Endothelial cell of umbilical vein (primary cell): ENCODE data around the gene CORO2B. TPM values are rescaled to one million over a fixed set of nuclear protein-coding genes. Genes with fewer than 3 reads are reported as not detected.

Experiments
- BruUV-seq: library from RNA; stranded (reverse); fragments of 400-500 nt; replicated peaks from 2 replicates; lab custom pipeline; 2021; lab: Mats Ljungman, UMichigan
- CTCF ChIA-PET: fragments of 300-600, 350-600 bp; sonication (Branson Sonifier 250); formaldehyde crosslinking; loops from one replicate; lab custom pipeline; 2021; ENCODE audit warnings: antibody characterized with exemption, inconsistent platforms; lab: Charles Lee
- POLR2A ChIA-PET: fragments of 300-600, 350-600 bp; sonication (Branson Sonifier 250); formaldehyde crosslinking; loops from one replicate; lab custom pipeline; 2021; ENCODE audit warnings: antibody characterized with exemption, inconsistent platforms; lab: Charles Lee
- DNase-seq: peaks from one replicate; pipeline ENCODE4 v3.0.0-alpha.2; 2011; ENCODE audit warnings: low read depth, low spot score
- FAIRE-seq: peaks from 2 replicates; lab custom pipeline; 2011; peaks lifted over from hg19 to GRCh38; lab: Jason Lieb, UNC
- H2AFZ ChIP-seq: 2 replicates; pipeline ENCODE4 v1.6.0; 2012; ENCODE audit warnings: low read depth, low read length, control low read depth, inconsistent platforms
- H3K27ac ChIP-seq: 2 replicates; pipeline ENCODE4 v1.5.1; 2011; ENCODE audit warnings: low read depth, mild to moderate bottlenecking, control low read depth, low read length, moderate library complexity; ENCODE audit not compliant: insufficient read depth
- H3K27me3 ChIP-seq, 2 experiments: 2 replicates each; pipeline versions ENCODE4 v1.6.0 to v1.6.1; 2011; ENCODE audit warnings: low read length in 2 of 2, mixed read lengths in 1 of 2; ENCODE audit not compliant: control insufficient read depth in 2 of 2, insufficient read depth in 2 of 2
- H3K36me3 ChIP-seq, 2 experiments: 2 replicates in 1 of 2; 3 replicates in 1 of 2; pipeline ENCODE4 v1.5.1; 2011; ENCODE audit warnings: low read length in 2 of 2, mild to moderate bottlenecking in 1 of 2, moderate library complexity in 1 of 2; ENCODE audit not compliant: control insufficient read depth in 2 of 2, insufficient read depth in 2 of 2; ENCODE audit errors: extremely low read depth in 1 of 2
- H3K4me1 ChIP-seq: 3 replicates; pipeline ENCODE4 v1.5.1; 2011; ENCODE audit warnings: mild to moderate bottlenecking, low read length; ENCODE audit not compliant: control insufficient read depth, insufficient read depth; ENCODE audit errors: extremely low read depth
- H3K4me2 ChIP-seq: 2 replicates; pipeline ENCODE4 v1.6.1; 2011; ENCODE audit warnings: low read length, control low read depth, mixed read lengths; ENCODE audit not compliant: insufficient read depth
- H3K4me3 ChIP-seq, 3 experiments: fragments of 200-600 bp in 1 of 3; sonication (generic), shearing (Covaris generic) in 1 of 3; replicated peaks in 1 of 3; 2 replicates each; pipeline ENCODE4 v1.5.1; 2011 to 2016; ENCODE audit warnings: control low read depth in 3 of 3, low read length in 3 of 3, mild to moderate bottlenecking in 2 of 3, inconsistent platforms in 1 of 3, low read depth in 1 of 3, moderate library complexity in 1 of 3; ENCODE audit not compliant: insufficient read depth in 1 of 3
- H3K79me2 ChIP-seq: 2 replicates; pipeline ENCODE4 v1.6.0; 2012; ENCODE audit warnings: low read length, inconsistent platforms; ENCODE audit not compliant: control insufficient read depth, insufficient read depth
- H3K9ac ChIP-seq: replicated peaks from 2 replicates; pipeline ENCODE3; 2011; ENCODE audit warnings: low read length, control low read depth; ENCODE audit not compliant: insufficient read depth; ENCODE audit errors: extremely low read depth
- H3K9me1 ChIP-seq: replicated peaks from 3 replicates; pipeline ENCODE4 v1.6.0; 2011; ENCODE audit warnings: mild to moderate bottlenecking, low read length; ENCODE audit not compliant: control insufficient read depth, insufficient read depth; ENCODE audit errors: extremely low read depth
- H3K9me3 ChIP-seq: replicated peaks from 2 replicates; pipeline ENCODE4 v1.5.1; 2012; ENCODE audit warnings: low read length, inconsistent platforms; ENCODE audit not compliant: control insufficient read depth, insufficient read depth
- H4K20me1 ChIP-seq: replicated peaks from 2 replicates; pipeline ENCODE3; 2011; ENCODE audit warnings: mild to moderate bottlenecking, low read length; ENCODE audit not compliant: control insufficient read depth, insufficient read depth; ENCODE audit errors: extremely low read depth
- CTCF ChIP-seq, 2 donors: IDR thresholded peaks; 1 replicate in 1 of 2; 2 replicates in 1 of 2; pipeline ENCODE4 v1.5.1; 2011; ENCODE audit warnings: low read length in 2 of 2, mild to moderate bottlenecking in 2 of 2, moderate library complexity in 2 of 2, control low read depth in 1 of 2, inconsistent platforms in 1 of 2, low read depth in 1 of 2; ENCODE audit not compliant: insufficient read depth in 1 of 2; ENCODE audit errors: extremely low read depth in 1 of 2
- EZH2 ChIP-seq: IDR thresholded peaks from 2 replicates; pipeline ENCODE4 v1.6.1; 2012; ENCODE audit warnings: borderline replicate concordance, low read depth, mild to moderate bottlenecking, moderate library complexity, low read length, inconsistent platforms; ENCODE audit not compliant: severe bottlenecking
- FOS ChIP-seq: IDR thresholded peaks from 2 replicates; pipeline ENCODE4 v1.6.1; 2011; ENCODE audit warnings: mild to moderate bottlenecking, low read length, moderate library complexity, borderline replicate concordance; ENCODE audit not compliant: insufficient read depth
- GATA2 ChIP-seq: IDR thresholded peaks from 2 replicates; pipeline ENCODE4 v1.7.0; 2011; ENCODE audit warnings: low read depth, mild to moderate bottlenecking, moderate library complexity, mixed read lengths, low read length; ENCODE audit not compliant: insufficient read length, insufficient read depth
- JUN ChIP-seq: IDR thresholded peaks from 2 replicates; pipeline ENCODE4 v1.6.1; 2011; ENCODE audit warnings: borderline replicate concordance, low read depth; ENCODE audit not compliant: insufficient read length, insufficient read depth
- MAX ChIP-seq: IDR thresholded peaks from 2 replicates; pipeline ENCODE4 v1.6.1; 2011; ENCODE audit not compliant: insufficient read depth, insufficient read length
- MYC ChIP-seq: IDR thresholded peaks from one replicate; pipeline ENCODE4 v1.6.1; 2011; ENCODE audit warnings: mild to moderate bottlenecking, low read depth, low read length
- POLR2A ChIP-seq: IDR thresholded peaks from 2 replicates; pipeline ENCODE4 v1.6.1; 2012; ENCODE audit warnings: low read depth, mild to moderate bottlenecking, control low read depth, low read length
- POLR2AphosphoS5 ChIP-seq: IDR thresholded peaks from 2 replicates; pipeline ENCODE4 v1.6.1; 2012; ENCODE audit warnings: low read depth, mild to moderate bottlenecking, control low read depth, low read length, moderate library complexity; ENCODE audit not compliant: insufficient read depth
- dilution Hi-C: fragments of 300-500 bp; cut with MboI; formaldehyde crosslinking; loops from one replicate; pipeline ENCODE4 v1.15.0; 2019; ENCODE audit warnings: low sequenced_read_pairs; ENCODE audit not compliant: extremely low pct_ligation_motif_present
- intact Hi-C: fragments of 100-400 bp; cut with micrococcal nuclease; formaldehyde crosslinking; loops from one replicate; pipeline ENCODE4 v1.10.0; 2022
- polyA plus RNA-seq, 4 experiments: library from polyadenylated mRNA; depleted of rRNA in 3 of 4; stranded (reverse) in 3 of 4; unstranded in 1 of 4; fragments of >200 nt; gene quantifications; 2 replicates each; pipeline versions ENCODE4 v1.2.1 to v1.2.3, GENCODE V29; 2011 to 2012; ENCODE audit warnings: missing spikeins in 1 of 4
- total RNA-seq: library from RNA; stranded (reverse); gene quantifications from 2 replicates; pipeline ENCODE4 v1.2.3, GENCODE V29; 2021

CORO2B gene
- total and polyA plus RNA-seq, 2 donors (not counting 3 experiments of a cell fraction or from before 2014, with no cell fraction given): 2.4 to 3.7 TPM

GRCh38 chr15:68706256-68706655 is 127.5 kb downstream of the CORO2B start:
- H3K9me3 ChIP-seq: no peaks in the 10 kb centered on the region
- ChIA-PET CTCF (interaction anchor here (2.3 kb wide), 1 partner anchor 169 kb away, joined by 5 read pairs; no protein-coding TSS in a partner anchor), POLR2A (no interaction called here)
- no peaks in the 10 kb centered on the region for H3K27me3 ChIP-seq
- H3K79me2 ChIP-seq: no peaks in the 10 kb centered on the region
- no peaks in the 10 kb centered on the region for H3K36me3 ChIP-seq
- H3K27ac ChIP-seq: no peak overlapping the region
- no peak for DNase-seq
- no TSS peak for BruUV-seq
- no peak overlapping the region for H3K4me3 ChIP-seq
- H3K9ac ChIP-seq: no peak overlapping the region
- TF ChIP-seq POLR2AphosphoS5 (no peak), MYC (no peak), EZH2 (no peak), CTCF (IDR thresholded peaks at IDR 0.05; ENCODE audit: extremely low read depth in 1 of 2, insufficient read depth in 1 of 2, low read depth in 1 of 2, low read length in 2 of 2) (no peak), MAX (no peak), JUN (no peak), FOS (no peak), GATA2 (no peak), POLR2A (no peak)
- no peak overlapping the region for H3K4me2 ChIP-seq
- dilution Hi-C loops: no loop called here
- intact Hi-C loops: no loop called here
- peaks cover 13% of the 10 kb centered on the region for H3K4me1 ChIP-seq
- FAIRE-seq: no peak
- H4K20me1 ChIP-seq: no peaks in the 10 kb centered on the region
- no peak overlapping the region for H2AFZ ChIP-seq
- H3K9me1 ChIP-seq: no peaks in the 10 kb centered on the region
